Measurements from ENCODE around the gene ZSCAN26.

ZSCAN26 gene

DNA sequence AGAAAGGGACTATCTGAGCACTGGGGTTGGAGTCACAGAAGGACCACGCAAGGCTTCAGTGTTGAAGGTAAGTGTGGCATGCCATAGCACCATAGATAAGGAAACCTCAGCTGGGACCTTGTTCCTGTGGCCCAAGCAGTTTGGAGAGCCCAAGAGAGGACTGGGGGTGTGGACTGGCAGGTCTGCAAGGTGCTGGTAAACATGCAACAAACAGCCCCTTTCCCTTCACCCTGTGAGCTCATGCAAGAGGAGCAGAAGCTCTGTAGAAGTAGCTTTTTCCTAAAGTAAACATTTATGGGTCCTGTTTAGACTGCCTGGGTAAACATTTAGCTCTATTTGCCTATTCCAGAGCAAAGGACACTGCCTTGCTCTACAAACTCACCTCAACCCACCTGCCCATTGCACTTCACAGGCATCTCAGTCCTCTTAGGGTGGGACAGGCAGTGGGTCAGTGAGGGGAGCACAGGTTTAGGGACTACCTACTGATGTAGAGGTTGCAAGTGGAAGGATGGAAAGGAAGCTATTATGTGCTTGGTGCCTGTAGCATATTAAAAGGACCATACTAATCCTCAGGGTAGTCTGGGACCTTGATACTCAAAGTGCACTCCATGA, 57.0 kb downstream of the ZSCAN26 start:
- no peak for DNase-seq

GRCh38 chr6:28326371-28326948, 59.5 kb downstream of the ZSCAN26 start:
- no peak for DNase-seq
